ENCODE results near the gene EGFR.

Gene EGFR

GRCh38 chr7:55085511-55086412 lies 66.9 kb downstream of the EGFR start:
- no peak for DNase-seq

DNA sequence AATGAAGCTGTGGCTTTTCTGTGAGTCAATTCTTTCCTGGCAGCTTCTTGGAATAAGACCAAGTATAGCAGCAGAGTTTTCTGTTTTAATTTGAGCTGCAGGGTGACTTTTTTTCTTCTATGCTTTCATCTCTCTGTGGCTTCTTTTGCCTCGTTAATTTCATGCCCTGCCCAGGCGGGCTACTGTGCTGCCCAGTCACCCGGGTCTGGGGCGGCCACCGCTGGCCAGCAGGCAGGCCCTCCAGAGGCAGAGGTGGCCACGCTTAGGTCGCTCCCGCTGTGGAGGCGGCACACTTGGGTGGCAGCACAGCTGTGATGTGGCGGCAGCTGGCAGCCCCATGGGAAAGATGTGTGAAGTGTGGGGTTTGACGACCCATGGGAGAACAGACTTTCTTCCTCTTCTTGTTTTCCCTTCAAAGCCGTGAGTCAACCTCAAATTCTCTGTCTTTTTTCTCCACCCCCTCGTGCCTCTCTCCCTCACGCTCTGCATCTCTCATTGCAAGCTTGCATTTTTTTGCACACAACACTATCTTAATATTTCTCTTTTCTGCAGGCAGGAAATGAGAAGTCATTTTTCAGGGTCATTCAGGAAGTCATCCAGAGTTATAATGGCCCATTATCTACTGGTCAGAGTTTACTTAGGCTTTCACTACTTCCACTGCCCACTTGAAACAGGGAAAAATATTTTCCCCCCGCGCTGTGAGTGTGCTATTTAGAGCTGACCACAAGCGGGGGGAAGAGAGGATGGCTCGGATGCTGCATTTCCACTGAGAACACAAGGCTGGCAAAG lies 67.8 kb downstream of the EGFR start:
- peak; percentile 8 to 12 for DNase-seq

- DNase-seq = no peak
Observed at GRCh38 chr7:55087521-55087961, 68.7 kb downstream of the EGFR start.

GRCh38 chr7:55088107-55088506 lies 69.3 kb downstream of the EGFR start:
- no peak for DNase-seq

GRCh38 chr7:55088620-55089019 lies 69.8 kb downstream of the EGFR start:
- no peak for DNase-seq

GRCh38 chr7:55092186-55092974 lies 73.6 kb downstream of the EGFR start:
- DNase-seq = no peak

GRCh38 chr7:55092975-55093373 lies 74.2 kb downstream of the EGFR start:
- DNase-seq = no peak

DNA sequence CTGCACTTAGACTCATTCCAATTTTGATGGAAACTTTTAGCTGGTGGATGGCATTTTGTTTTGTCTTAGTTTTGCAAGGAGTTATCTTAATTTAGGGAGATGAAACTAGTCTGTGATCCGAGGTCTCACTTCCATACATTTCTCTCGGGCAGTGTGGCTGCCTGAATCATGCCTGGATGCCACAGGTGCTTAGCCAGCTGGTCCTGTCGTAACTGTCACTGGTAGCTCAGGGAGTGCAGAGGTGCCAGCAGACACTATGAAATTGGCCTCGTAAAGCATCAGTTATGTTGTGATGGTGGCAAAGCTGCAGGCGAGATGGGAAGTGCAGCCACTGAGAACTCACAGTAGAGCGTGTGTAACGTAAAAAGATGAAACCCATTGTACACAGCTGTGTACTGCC lies 74.9 kb downstream of the EGFR start:
- no peak for DNase-seq

- DNase-seq = no peak
Observed at GRCh38 chr7:55094092-55094690, 75.4 kb downstream of the EGFR start.

- no peak for DNase-seq
Observed at GRCh38 chr7:55095672-55096071, 76.9 kb downstream of the EGFR start.

DNA sequence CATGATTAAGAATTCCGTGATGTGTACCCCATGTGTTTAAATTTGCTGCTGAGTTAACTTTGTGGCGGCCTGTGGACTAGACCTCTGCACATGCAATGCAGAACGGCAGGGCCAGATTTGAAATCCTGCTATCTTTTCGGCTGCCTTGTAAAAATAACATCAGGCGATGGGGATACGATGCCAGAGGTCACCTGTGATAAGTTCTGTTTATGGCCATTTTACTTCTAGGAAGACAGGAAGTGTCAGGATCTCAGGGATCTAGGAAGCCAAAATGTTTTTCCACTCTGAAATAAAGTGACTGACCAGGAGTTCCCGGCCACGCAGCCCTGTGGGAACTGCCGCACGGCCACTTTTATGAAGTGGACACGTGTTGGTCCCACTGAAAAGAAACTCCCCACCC lies 77.5 kb downstream of the EGFR start:
- no peak for DNase-seq

DNA sequence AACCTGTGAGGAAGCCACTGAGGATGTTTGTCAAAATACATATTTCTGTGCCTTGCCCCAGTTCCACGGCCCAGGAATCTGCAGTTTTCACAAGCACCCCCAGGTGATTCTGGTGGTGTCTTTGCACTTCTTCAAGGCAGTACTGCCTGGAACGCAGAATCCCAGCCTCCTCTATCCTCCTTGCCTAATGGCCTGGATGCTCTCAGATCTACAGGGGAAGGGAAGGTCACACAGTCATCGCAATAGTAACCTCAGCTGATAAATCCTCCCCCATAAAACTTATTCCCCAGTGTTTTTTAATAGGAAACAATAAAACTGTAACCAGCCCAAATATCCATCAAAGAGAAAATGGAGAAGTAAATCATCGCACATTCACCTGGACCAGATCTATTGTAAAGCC lies 78.3 kb downstream of the EGFR start:
- no peak for DNase-seq

DNA sequence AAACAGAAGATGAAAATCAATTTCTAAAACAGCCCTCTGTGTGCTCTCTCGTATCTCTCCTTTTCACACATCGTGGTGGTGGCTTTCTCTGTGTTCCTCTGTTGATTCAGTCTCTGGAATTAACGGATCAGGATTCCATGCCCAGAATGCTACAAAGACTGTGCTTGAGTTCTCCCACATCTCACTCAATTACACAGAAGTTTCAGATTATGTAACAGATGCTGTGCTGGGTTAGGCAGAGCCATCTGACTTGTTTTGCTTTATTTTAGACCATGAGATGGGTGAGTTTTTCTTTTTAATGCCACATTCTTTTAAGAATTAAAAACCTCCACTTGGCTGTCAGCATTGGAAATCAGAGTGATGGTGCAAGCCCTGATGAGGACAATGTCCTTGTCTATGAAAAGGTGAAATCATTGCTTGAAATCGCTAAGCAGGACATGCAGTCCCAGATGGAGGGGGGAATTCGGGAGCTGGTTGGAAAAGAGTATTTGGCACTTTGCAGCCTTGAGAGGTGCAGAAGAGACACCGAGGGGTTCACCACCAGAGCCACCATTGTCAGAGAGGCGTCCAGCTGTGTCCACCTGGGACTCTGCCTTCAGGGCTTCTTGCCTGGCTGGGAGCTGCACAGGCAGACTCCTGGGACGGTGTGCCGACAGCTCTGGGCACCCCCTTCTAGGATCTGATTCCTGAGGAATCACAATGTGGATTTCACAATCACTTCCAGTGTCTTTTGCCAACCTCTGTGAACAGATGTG lies 80.4 kb downstream of the EGFR start:
- no peak for DNase-seq

- no peak for DNase-seq
Observed at GRCh38 chr7:55099821-55100543, 81.2 kb downstream of the EGFR start.

DNA sequence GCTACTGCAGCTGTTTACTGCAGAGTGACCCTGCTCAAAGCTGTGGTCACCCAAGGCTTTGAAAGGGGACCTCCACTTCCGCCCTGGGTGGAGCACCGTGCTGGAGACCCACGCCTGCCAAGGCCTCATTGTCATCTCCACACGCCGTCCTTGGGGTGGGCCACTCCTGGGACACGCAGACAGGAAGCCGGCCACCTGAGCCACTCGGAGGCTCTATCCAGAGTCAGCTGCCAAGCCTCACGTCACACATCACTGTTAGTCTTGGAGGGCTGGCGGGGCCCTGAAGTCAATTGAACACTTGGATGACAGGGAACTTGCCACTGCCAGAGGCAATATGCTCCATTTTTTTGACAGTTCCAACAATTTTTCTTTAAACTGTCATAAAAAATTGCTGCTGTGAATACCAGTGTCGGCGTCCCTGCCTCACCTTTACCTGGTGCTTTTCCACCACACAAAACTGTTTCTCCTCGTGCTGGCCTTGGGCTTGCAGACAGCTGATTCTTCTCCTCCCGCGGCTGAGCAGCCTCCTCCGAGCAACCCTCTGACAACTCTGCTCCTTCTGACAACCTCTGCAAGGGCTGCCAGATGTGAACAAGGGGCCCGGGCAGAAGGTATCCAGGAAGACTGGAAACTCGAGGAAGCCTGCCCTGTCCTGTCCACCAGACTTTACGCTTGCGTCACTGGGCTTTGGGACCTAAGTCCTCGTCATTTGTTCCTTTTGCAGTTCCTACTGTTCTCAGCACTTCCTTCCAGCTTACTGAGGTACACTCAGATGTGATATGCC lies 81.9 kb downstream of the EGFR start:
- DNase-seq = no peak

GRCh38 chr7:55101359-55101758 lies 82.5 kb downstream of the EGFR start:
- DNase-seq = no peak

DNA sequence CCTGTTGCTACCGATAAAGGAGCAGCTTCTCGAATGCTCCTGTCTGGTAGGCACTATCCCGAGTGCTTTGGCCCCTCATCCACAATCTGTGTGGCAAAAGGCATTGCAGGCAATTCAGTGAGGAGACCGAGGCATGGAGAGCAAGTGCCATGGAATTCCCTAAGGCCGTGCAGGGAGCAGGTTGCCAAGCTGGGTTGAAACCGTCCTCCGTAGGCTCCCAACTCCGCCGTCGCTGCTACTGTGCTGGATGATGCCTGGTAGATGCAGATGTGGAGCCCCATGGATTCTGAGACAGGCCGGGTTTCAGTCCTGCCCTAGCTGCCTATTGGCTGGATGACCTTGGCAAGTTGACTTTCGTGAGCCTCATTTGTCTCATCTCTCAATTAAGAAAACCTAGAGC lies 85.3 kb downstream of the EGFR start:
- no peak for DNase-seq

DNA sequence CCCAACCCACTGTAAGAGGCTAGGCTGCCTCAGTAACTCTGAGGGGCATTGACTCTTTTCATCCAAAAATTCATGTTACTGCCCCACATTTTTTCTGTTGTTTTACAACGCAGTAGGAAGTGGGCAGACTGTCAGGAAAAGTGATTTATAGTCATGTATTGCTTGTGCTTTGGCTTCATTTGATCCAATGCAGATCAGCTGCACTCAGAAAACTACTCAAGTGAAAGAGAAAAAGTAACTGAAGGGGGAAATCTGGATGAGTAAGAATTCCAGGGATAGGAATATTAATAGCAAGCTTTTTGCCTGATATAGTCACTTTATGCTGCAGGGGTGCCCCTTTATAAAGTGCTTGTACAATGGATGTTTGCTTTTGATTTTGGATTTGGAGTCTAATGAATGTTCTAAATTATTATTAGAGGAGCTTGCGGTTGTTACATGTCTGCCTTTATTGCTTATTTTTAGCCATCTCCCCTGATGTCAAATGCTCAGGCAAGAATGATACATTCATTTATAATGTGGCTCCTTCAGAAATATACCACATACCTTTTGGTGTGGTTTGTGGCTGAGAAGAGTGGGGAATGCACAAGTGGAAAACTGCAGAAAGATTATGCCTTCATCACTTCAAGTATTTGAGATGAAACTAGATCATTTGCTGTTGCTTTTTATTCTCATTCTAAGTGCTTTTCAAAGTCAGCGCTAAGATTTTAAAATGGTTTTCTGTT lies 86.1 kb downstream of the EGFR start:
- DNase-seq = no peak

DNA sequence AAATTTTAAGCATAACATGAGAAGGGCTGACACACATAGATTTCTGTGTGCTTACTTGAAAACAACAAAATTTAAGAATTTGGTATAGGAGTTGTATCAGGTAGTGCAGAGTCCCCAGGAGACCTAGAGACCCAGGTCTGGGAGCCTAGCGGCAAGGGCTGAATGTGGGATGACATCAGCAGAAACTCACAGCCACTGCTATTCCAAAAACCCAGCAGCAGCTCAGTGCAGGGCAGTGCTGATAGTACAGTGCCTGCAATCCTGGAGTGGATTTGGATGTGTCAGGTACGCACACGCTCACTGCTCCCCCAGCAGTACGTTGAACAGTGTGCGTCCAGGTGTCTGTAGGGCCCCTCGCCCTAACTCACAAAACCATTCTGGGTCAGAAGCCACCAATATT lies 87.1 kb downstream of the EGFR start:
- DNase-seq = no peak

DNA sequence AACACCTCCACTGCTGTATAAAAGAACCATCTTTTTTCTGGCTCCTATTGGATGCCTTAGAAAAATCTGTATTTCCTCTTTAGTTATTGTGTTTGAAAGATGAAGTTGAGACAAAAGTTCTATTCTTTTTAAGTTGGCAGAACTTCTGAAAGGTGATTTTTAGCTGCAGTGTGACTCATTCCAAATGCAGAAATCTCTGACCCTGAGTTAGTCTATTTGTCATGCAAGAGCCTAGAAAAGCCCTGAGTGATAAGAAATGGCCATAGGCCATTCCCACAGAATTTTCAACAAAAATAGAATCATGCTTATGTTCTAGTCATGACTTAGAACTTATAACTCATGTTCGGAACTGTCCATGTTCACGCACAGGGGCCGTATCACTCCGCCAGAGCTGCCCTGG lies 89.1 kb downstream of the EGFR start:
- DNase-seq = no peak

Data from activated CD4-positive, alpha-beta T cell treated with anti-CD3 and anti-CD28 coated beads, Interleukin-2, amount 50 U/mL, for 48 hours (primary cell).